HepG2 (cell line): Measurements from ENCODE around the gene PACSIN1. TPM values are rescaled to one million over a fixed set of nuclear protein-coding genes. Genes with fewer than 3 reads are reported as not detected.

Source experiments
- ATAC-seq: fragments of 200-7000 bp; cut with Tn5 transposase; 3 replicates; pipeline ENCODE4 v1.9.1; 2020; ENCODE audit warnings: mild to moderate bottlenecking, moderate library complexity
- BruUV-seq: library from RNA; stranded (reverse); fragments of 400-500 nt; replicated peaks from 2 replicates; lab custom pipeline; 2021; lab: Mats Ljungman, UMichigan
- CTCF ChIA-PET: fragments of 300-600 bp; formaldehyde crosslinking; extraction: SDS; loops from one replicate; lab custom pipeline; 2021; ENCODE audit warnings: low total read pairs, inconsistent platforms, low intra/inter-chr PET ratio; lab: Yijun Ruan, JAX
- POLR2A ChIA-PET: fragments of 350-600 bp; sonication (Branson Sonifier 250); formaldehyde crosslinking; loops from one replicate; lab custom pipeline; 2020; ENCODE audit warnings: antibody characterized with exemption, inconsistent platforms; lab: Yijun Ruan, JAX
- DNase-seq: peaks from one replicate; pipeline ENCODE4 v3.0.0-alpha.2; 2015; ENCODE audit warnings: low spot score
- FAIRE-seq: peaks from 3 replicates; lab custom pipeline; 2011; peaks lifted over from hg19 to GRCh38; lab: Jason Lieb, UNC
- H2AFZ ChIP-seq: one replicate; pipeline ENCODE4 v1.6.1; 2011; ENCODE audit warnings: low read length, inconsistent platforms
- H3K27ac ChIP-seq: fragments of 300-600 bp; 3 replicates; pipeline ENCODE4 v1.8.0; 2011; ENCODE audit warnings: mixed run types, mild to moderate bottlenecking, mixed read lengths, low read length, inconsistent platforms; ENCODE audit not compliant: insufficient read depth; ENCODE audit errors: extremely low read length
- H3K27me3 ChIP-seq, 2 experiments: fragments of 200-600 bp in 1 of 2; 2 replicates in 1 of 2; 3 replicates in 1 of 2; pipeline versions ENCODE4 v1.6.0 to v1.8.0; 2011; ENCODE audit warnings: low read length in 2 of 2, mild to moderate bottlenecking in 2 of 2, moderate library complexity in 2 of 2, inconsistent platforms in 1 of 2; ENCODE audit not compliant: insufficient read depth in 2 of 2, control insufficient read depth in 1 of 2
- H3K36me3 ChIP-seq, 2 experiments: fragments of 200-600 bp in 1 of 2; replicated peaks in 1 of 2; 2 replicates in 1 of 2; 3 replicates in 1 of 2; pipeline versions ENCODE4 v1.5.1 to v1.8.0; 2011; ENCODE audit warnings: low read length in 2 of 2, inconsistent platforms in 1 of 2; ENCODE audit not compliant: insufficient read depth in 2 of 2, control insufficient read depth in 1 of 2
- H3K4me1 ChIP-seq: 2 replicates; pipeline ENCODE4 v1.5.1; 2012; ENCODE audit warnings: low read length, inconsistent platforms; ENCODE audit not compliant: insufficient read depth
- H3K4me2 ChIP-seq: 2 replicates; pipeline ENCODE4 v1.6.0; 2011; ENCODE audit warnings: low read depth, low read length, inconsistent platforms
- H3K4me3 ChIP-seq, 3 experiments: fragments of 200-600 bp in 1 of 3; sonication (generic), shearing (Covaris generic) in 1 of 3; replicated peaks in 1 of 3; 2 replicates each; pipeline ENCODE4 v1.5.1; 2011 to 2016; ENCODE audit warnings: low read length in 3 of 3, inconsistent platforms in 2 of 3, low read depth in 2 of 3, mild to moderate bottlenecking in 2 of 3, control low read depth in 1 of 3, mixed read lengths in 1 of 3; ENCODE audit not compliant: insufficient read depth in 1 of 3
- H3K79me2 ChIP-seq: one replicate; pipeline ENCODE4 v1.6.1; 2011; ENCODE audit warnings: low read length, inconsistent platforms; ENCODE audit not compliant: insufficient read depth
- H3K9ac ChIP-seq: 2 replicates; pipeline ENCODE4 v1.6.0; 2011; ENCODE audit warnings: mild to moderate bottlenecking, low read depth, low read length, inconsistent platforms; ENCODE audit not compliant: insufficient read depth
- H3K9me3 ChIP-seq: 2 replicates; pipeline ENCODE4 v1.5.1; 2012; ENCODE audit warnings: mild to moderate bottlenecking, low read length
- H4K20me1 ChIP-seq: 2 replicates; pipeline ENCODE4 v1.6.0; 2011; ENCODE audit warnings: inconsistent platforms, mild to moderate bottlenecking, low read length, moderate library complexity; ENCODE audit not compliant: insufficient read depth
- CC2D1A ChIP-seq: sonication (generic); formaldehyde crosslinking; IDR thresholded peaks from 2 replicates; pipeline ENCODE4 v1.8.1; 2023; ENCODE audit warnings: mild to moderate bottlenecking, missing genetic modification reagents
- GABPA ChIP-seq, 2 experiments: IDR thresholded peaks; 2 replicates each; pipeline ENCODE4 v1.6.1; 2011 to 2016; ENCODE audit warnings: low read depth in 2 of 2, low read length in 1 of 2, missing biosample characterization in 1 of 2, missing genetic modification characterization in 1 of 2
- XRCC5 ChIP-seq: fragments of 200-400 bp; formaldehyde crosslinking; optimal IDR thresholded peaks from 2 replicates; pipeline ENCODE3; 2017; ENCODE audit warnings: mild to moderate bottlenecking, low read length
- ZNF230 ChIP-seq: sonication (generic); formaldehyde crosslinking; IDR thresholded peaks from 2 replicates; pipeline ENCODE4 v1.4.0; 2020; ENCODE audit warnings: mild to moderate bottlenecking, missing genetic modification reagents
- ZNF878 ChIP-seq: sonication (generic); formaldehyde crosslinking; IDR thresholded peaks from 2 replicates; pipeline ENCODE4 v1.8.1; 2023; ENCODE audit warnings: mild to moderate bottlenecking, missing genetic modification reagents, moderate library complexity
- ZSCAN31 ChIP-seq: sonication (generic); formaldehyde crosslinking; IDR thresholded peaks from 2 replicates; pipeline ENCODE4 v1.5.0; 2020; ENCODE audit warnings: low read depth, mild to moderate bottlenecking, missing genetic modification reagents
- WGBS: methylation state at CpG from one replicate; pipeline ENCODE4 v1.1.6; 2017; ENCODE audit warnings: low lambda C conversion rate; 5-methylcytosine and 5-hydroxymethylcytosine counted together
- in situ Hi-C: cut with HindIII; loops from 2 replicates; pipeline ENCODE4 v1.10.0; 2017; ENCODE audit warnings: low pct_unique_long_range_greater_than_20kb; ENCODE audit not compliant: extremely low pct_ligation_motif_present
- intact Hi-C: fragments of 100-400 bp; cut with micrococcal nuclease; formaldehyde crosslinking; loops from one replicate; pipeline ENCODE4 v1.10.0; 2022; ENCODE audit not compliant: unreplicated experiment
- polyA plus RNA-seq, 8 experiments: library from polyadenylated mRNA; depleted of rRNA in 3 of 8; stranded (reverse) in 7 of 8; unstranded in 1 of 8; fragments of >200 nt; fragmentation: Illumina TruSeq in 4 of 8; extraction: Trizol in 4 of 8; gene quantifications; 2 replicates each; pipeline versions ENCODE4 v1.2.1 to v1.2.3, GENCODE V29; 2011 to 2016; ENCODE audit warnings: low read depth in 4 of 8, missing spikeins in 1 of 8, mixed read lengths in 1 of 8; ENCODE audit not compliant: insufficient read depth in 1 of 8
- total RNA-seq, 5 experiments: library from RNA; depleted of rRNA; stranded (reverse); fragments of >200 nt; fragmentation: Illumina TruSeq; extraction: Trizol; gene quantifications; 2 replicates each; pipeline ENCODE4 v1.2.3, GENCODE V29; 2016; ENCODE audit warnings: low read depth in 1 of 5
- TF ChIP-seq, protein P1 (sequence below): sonication (generic); formaldehyde crosslinking; IDR thresholded peaks from 2 replicates; pipeline ENCODE4 v1.4.0; 2020; ENCODE audit warnings: mild to moderate bottlenecking, missing genetic modification reagents
- TF ChIP-seq, protein P2 (sequence below): sonication (generic); formaldehyde crosslinking; IDR thresholded peaks from 2 replicates; pipeline ENCODE4 v1.4.0; 2020; ENCODE audit warnings: mild to moderate bottlenecking, missing genetic modification reagents

PACSIN1 gene
- total and polyA plus RNA-seq, 2 of the 13 experiments (the other 11 are each of a cell fraction or from before 2014, with no cell fraction given): not detected

- Histone ChIP-seq H2AFZ (no peak overlapping the region), H3K4me1 (no peaks in the 10 kb centered on the region), H3K36me3 (no peaks in the 10 kb centered on the region), H3K9ac (no peak overlapping the region), H3K4me2 (no peak overlapping the region), H3K4me3 (no peak overlapping the region), H4K20me1 (no peaks in the 10 kb centered on the region), H3K79me2 (no peaks in the 10 kb centered on the region), H3K9me3 (no peaks in the 10 kb centered on the region), H3K27me3 (peaks cover 0 to 10% of the 10 kb centered on the region in 2 experiments; a peak in 2 of 5 replicates), H3K27ac (no peak overlapping the region)
- in situ Hi-C loops (no loop called here), intact Hi-C loops (no loop called here)
- ChIA-PET CTCF (no interaction called here), POLR2A (no interaction called here)
- DNase-seq (no peak), FAIRE-seq (no peak), ATAC-seq (no peak)
- WGBS: 2% methylated on average over 1 of the region's 1 CpG
- no TSS peak for BruUV-seq
- TF ChIP-seq XRCC5 (no peak), ZNF878 (CRISPR knock-in tag) (no peak), CC2D1A (no peak), ZNF230 (CRISPR knock-in tag) (no peak)
Measured at GRCh38 chr6:34473967-34474366, 8.1 kb downstream of the PACSIN1 start.

GRCh38 chr6:34474754-34475153 lies 8.9 kb downstream of the PACSIN1 start:
- Histone ChIP-seq H3K27me3 (peaks cover 0 to 4% of the 10 kb centered on the region in 2 experiments; a peak in 1 of 5 replicates), H3K4me1 (no peaks in the 10 kb centered on the region), H3K4me2 (no peak overlapping the region), H3K79me2 (no peaks in the 10 kb centered on the region), H3K36me3 (no peaks in the 10 kb centered on the region), H3K9me3 (no peaks in the 10 kb centered on the region), H3K4me3 (no peak overlapping the region), H4K20me1 (no peaks in the 10 kb centered on the region), H3K9ac (no peak overlapping the region), H2AFZ (no peak overlapping the region), H3K27ac (no peak overlapping the region)
- TF ChIP-seq, protein P1, sequence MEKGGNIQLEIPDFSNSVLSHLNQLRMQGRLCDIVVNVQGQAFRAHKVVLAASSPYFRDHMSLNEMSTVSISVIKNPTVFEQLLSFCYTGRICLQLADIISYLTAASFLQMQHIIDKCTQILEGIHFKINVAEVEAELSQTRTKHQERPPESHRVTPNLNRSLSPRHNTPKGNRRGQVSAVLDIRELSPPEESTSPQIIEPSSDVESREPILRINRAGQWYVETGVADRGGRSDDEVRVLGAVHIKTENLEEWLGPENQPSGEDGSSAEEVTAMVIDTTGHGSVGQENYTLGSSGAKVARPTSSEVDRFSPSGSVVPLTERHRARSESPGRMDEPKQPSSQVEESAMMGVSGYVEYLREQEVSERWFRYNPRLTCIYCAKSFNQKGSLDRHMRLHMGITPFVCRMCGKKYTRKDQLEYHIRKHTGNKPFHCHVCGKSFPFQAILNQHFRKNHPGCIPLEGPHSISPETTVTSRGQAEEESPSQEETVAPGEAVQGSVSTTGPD (CRISPR knock-in tag): no peak
- TF ChIP-seq ZSCAN31 (CRISPR knock-in tag) (no peak), GABPA (IDR thresholded peaks at IDR 0.05; ENCODE audit: low read depth, low read length) (no peak), GABPA (CRISPR knock-in tag; IDR thresholded peaks at IDR 0.05; ENCODE audit: low read depth) (no peak)
- TF ChIP-seq, protein P2, sequence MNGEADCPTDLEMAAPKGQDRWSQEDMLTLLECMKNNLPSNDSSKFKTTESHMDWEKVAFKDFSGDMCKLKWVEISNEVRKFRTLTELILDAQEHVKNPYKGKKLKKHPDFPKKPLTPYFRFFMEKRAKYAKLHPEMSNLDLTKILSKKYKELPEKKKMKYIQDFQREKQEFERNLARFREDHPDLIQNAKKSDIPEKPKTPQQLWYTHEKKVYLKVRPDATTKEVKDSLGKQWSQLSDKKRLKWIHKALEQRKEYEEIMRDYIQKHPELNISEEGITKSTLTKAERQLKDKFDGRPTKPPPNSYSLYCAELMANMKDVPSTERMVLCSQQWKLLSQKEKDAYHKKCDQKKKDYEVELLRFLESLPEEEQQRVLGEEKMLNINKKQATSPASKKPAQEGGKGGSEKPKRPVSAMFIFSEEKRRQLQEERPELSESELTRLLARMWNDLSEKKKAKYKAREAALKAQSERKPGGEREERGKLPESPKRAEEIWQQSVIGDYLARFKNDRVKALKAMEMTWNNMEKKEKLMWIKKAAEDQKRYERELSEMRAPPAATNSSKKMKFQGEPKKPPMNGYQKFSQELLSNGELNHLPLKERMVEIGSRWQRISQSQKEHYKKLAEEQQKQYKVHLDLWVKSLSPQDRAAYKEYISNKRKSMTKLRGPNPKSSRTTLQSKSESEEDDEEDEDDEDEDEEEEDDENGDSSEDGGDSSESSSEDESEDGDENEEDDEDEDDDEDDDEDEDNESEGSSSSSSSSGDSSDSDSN (CRISPR knock-in tag): no peak
- ChIA-PET POLR2A (interaction anchor here (1.3 kb wide), 1 partner anchor 12 kb away, joined by 3 read pairs; no protein-coding TSS in a partner anchor), CTCF (no interaction called here)
- in situ Hi-C loops: no loop called here
- DNase-seq (no peak), FAIRE-seq (no peak), ATAC-seq (no peak)
- intact Hi-C loops: no loop called here
- 19% methylated on average over 2 of the region's 2 CpGs for WGBS
- no TSS peak for BruUV-seq
